Naive thymus-derived CD4-positive, alpha-beta T cell (primary cell): ENCODE results near the gene RUNDC3A. TPM values are rescaled to one million over a fixed set of nuclear protein-coding genes. Genes with fewer than 3 reads are reported as not detected.

ENCODE experiments used
- ATAC-seq: fragments of 150-1000 bp; cut with Tn5 transposase; 2 replicates; pipeline ENCODE4 v1.10.0; 2021; ENCODE audit warnings: mild to moderate bottlenecking, moderate library complexity
- CTCF ChIA-PET: fragments of 350-600 bp; sonication (Branson Sonifier 250); formaldehyde crosslinking; loops from one replicate; lab custom pipeline; 2021; ENCODE audit warnings: antibody characterized with exemption; lab: Charles Lee
- POLR2A ChIA-PET: fragments of 350-600 bp; sonication (Branson Sonifier 250); formaldehyde crosslinking; loops from one replicate; lab custom pipeline; 2021; ENCODE audit warnings: antibody characterized with exemption, inconsistent platforms; lab: Charles Lee
- DNase-seq, 9 donors: peaks; one replicate each; pipeline versions ENCODE4 v3.0.0 to v3.0.0-alpha.2; 2020 to 2022; ENCODE audit warnings: mixed read lengths in 1 of 9
- H3K27ac ChIP-seq: one replicate; pipeline ENCODE4 v1.7.0; 2013; ENCODE audit warnings: mild to moderate bottlenecking, low read depth, low read length, moderate library complexity
- H3K27me3 ChIP-seq, 2 donors: one replicate each; pipeline ENCODE4 v1.7.0; 2013; ENCODE audit warnings: low read length in 2 of 2, mild to moderate bottlenecking in 2 of 2, moderate library complexity in 2 of 2; ENCODE audit not compliant: control insufficient read depth in 2 of 2, insufficient read depth in 2 of 2
- H3K36me3 ChIP-seq, 3 experiments: 1 replicate in 2 of 3; 2 replicates in 1 of 3; pipeline ENCODE4 v1.7.0; 2013; ENCODE audit warnings: low read length in 3 of 3, mild to moderate bottlenecking in 3 of 3, moderate library complexity in 1 of 3; ENCODE audit not compliant: insufficient read depth in 3 of 3, control insufficient read depth in 2 of 3
- H3K4me1 ChIP-seq, 2 donors: one replicate each; pipeline ENCODE4 v1.7.0; 2013; ENCODE audit warnings: low read length in 2 of 2, mild to moderate bottlenecking in 2 of 2, moderate library complexity in 1 of 2; ENCODE audit not compliant: control insufficient read depth in 2 of 2, insufficient read depth in 2 of 2
- H3K4me3 ChIP-seq: 2 replicates; pipeline ENCODE4 v1.7.0; 2013; ENCODE audit warnings: mild to moderate bottlenecking, low read length
- H3K9me3 ChIP-seq, 3 experiments: 1 replicate in 2 of 3; 2 replicates in 1 of 3; pipeline ENCODE4 v1.7.0; 2013; ENCODE audit warnings: low read length in 3 of 3; ENCODE audit not compliant: control insufficient read depth in 2 of 3
- H3K27ac Mint-ChIP-seq, 9 donors: one replicate each; pipeline ENCODE4 v1.8.0; 2020 to 2022; ENCODE audit warnings: mixed read lengths in 9 of 9, mild to moderate bottlenecking in 8 of 9, moderate library complexity in 5 of 9, inconsistent platforms in 2 of 9
- H3K27me3 Mint-ChIP-seq, 5 donors: one replicate each; pipeline ENCODE4 v1.8.0; 2021 to 2022; ENCODE audit warnings: mixed read lengths in 5 of 5, mild to moderate bottlenecking in 1 of 5
- H3K36me3 Mint-ChIP-seq, 5 donors: one replicate each; pipeline ENCODE4 v1.8.0; 2020 to 2022; ENCODE audit warnings: mixed read lengths in 5 of 5, mild to moderate bottlenecking in 3 of 5, inconsistent platforms in 1 of 5
- H3K4me1 Mint-ChIP-seq, 7 donors: one replicate each; pipeline ENCODE4 v1.8.0; 2020 to 2022; ENCODE audit warnings: mixed read lengths in 7 of 7, mild to moderate bottlenecking in 3 of 7, inconsistent platforms in 1 of 7
- H3K4me3 Mint-ChIP-seq, 10 donors: one replicate each; pipeline ENCODE4 v1.8.0; 2020 to 2022; ENCODE audit warnings: mild to moderate bottlenecking in 10 of 10, mixed read lengths in 10 of 10, moderate library complexity in 6 of 10, inconsistent platforms in 2 of 10
- H3K9me3 Mint-ChIP-seq, 11 donors: one replicate each; pipeline ENCODE4 v1.8.0; 2020 to 2022; ENCODE audit warnings: mixed read lengths in 11 of 11, mild to moderate bottlenecking in 4 of 11, inconsistent platforms in 1 of 11, moderate library complexity in 1 of 11
- intact Hi-C, 2 donors: fragments of 100-400 bp; cut with micrococcal nuclease; formaldehyde crosslinking; loops; one replicate each; pipeline ENCODE4 v1.15.1; 2023
- polyA plus RNA-seq, 2 donors: library from polyadenylated mRNA; unstranded; fragments of 300-500 nt; fragmentation: Illumina TruSeq; gene quantifications; one replicate each; pipeline ENCODE4 v1.2.3, GENCODE V29; 2021
- total RNA-seq, 6 experiments: library from RNA in 5 of 6; stranded (reverse) in 5 of 6; gene quantifications; 1 replicate in 5 of 6; 2 replicates in 1 of 6; pipeline ENCODE4 v1.2.3 and lab custom pipeline; 2021 to 2026

The RUNDC3A gene
- total and polyA plus RNA-seq, 7 experiments from 2014 or later: 0.08 to 0.22 TPM; not detected in 5

DNA sequence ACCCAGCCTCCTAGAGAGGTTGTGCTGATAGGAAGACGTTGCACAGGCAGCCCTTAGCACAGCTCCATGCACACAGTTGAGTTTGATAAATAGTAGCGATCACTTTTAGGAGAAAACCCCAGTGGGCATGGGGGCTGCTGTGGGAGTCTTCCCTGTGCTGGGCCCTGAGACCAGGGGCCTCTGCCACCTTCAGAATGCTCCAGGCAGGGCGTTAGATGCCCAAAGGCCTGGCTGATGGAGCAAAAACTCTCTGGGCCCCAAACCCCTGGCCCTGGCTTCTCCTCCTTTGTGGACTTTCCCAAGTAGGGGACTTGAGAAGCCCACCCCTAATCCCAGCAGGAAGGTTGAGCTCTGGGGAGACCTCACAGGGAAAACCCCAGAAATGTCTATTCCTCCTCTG is 26.1 kb upstream of the RUNDC3A start:
- Mint-ChIP-seq H3K27me3 (peaks cover 0 to 12% (median 0%) of the 10 kb centered on the region in 5 donors), H3K36me3 (no peaks in the 10 kb centered on the region), H3K4me1 (peaks cover 0 to 15% (median 0%) of the 10 kb centered on the region in 7 donors), H3K4me3 (no peak overlapping the region), H3K27ac (no peak overlapping the region), H3K9me3 (no peaks in the 10 kb centered on the region)
- intact Hi-C loops: no loop called here
- ChIA-PET POLR2A (no interaction called here), CTCF (interaction anchor here (0.6 to 0.7 kb wide), 2 partner anchors 71 to 176 kb away, joined by 3 read pairs; no protein-coding TSS in a partner anchor)
- H3K27me3 ChIP-seq: no peaks in the 10 kb centered on the region
- no peaks in the 10 kb centered on the region for H3K9me3 ChIP-seq
- DNase-seq: no peak
- no peak overlapping the region for H3K4me3 ChIP-seq
- H3K4me1 ChIP-seq: no peaks in the 10 kb centered on the region
- no peaks in the 10 kb centered on the region for H3K36me3 ChIP-seq
- no peak overlapping the region for H3K27ac ChIP-seq
- no peak for ATAC-seq

DNA sequence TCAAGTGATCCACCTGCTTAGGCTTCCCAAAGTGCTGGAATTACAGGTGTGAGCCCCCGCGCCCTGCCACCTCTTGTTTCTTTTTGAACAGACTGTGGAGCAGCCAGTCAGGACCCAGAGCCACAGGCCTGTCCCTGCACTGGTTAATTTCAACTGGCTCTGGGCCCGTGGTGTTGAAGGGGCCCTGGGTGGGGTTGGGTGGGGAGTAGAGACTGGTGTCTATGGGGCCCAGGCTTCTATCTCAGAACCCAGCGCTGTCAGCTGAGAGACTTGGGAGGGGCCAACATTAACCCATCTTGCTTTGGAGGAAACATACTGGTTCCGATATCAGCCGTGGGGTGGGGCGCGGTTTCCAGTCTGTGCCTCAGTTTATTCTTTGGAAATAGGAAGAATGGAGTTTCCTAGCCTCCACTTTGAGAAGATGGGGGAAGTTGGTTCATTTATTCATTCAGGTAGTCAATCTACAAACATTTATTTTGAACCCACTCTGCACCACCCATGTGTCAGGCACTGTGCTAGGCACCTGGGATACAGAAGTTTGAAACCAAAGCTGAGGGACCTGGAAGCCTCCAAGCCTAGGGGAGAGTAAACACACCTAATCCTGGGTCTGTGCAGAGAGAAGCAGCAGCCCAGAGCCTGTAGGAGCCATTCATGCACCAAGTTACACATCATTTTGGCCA is 24.9 kb upstream of the RUNDC3A start:
- CTCF ChIA-PET: no interaction called here
- no peak for ATAC-seq

DNA sequence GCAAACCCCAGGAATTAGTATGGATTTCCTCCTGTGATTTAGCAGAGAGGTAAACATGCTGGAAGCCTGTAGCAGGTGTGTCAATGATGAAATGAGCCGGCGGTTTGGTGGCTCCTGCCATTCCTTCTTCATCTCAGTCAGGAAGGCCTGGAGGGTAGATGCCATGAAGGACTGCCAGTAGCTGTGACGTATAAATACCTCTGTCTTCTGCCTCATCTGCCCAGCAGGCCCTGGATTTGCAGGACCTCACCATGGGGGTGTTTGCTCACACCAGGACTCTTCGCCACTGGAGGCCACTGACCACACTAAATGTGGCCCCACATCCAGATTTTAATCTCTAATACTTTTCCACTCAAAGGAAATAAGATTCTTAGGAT is 24.4 kb upstream of the RUNDC3A start:
- H3K27me3 ChIP-seq: no peaks in the 10 kb centered on the region
- Mint-ChIP-seq H3K4me3 (no peak overlapping the region), H3K9me3 (no peaks in the 10 kb centered on the region), H3K4me1 (peaks cover 0 to 15% (median 0%) of the 10 kb centered on the region in 7 donors), H3K36me3 (peaks cover 0 to 3% (median 0%) of the 10 kb centered on the region in 5 donors), H3K27ac (no peak overlapping the region), H3K27me3 (peaks cover 0 to 14% (median 10%) of the 10 kb centered on the region in 5 donors)
- no peaks in the 10 kb centered on the region for H3K4me1 ChIP-seq
- ChIA-PET POLR2A (no interaction called here), CTCF (no interaction called here)
- DNase-seq: no peak
- intact Hi-C loops: no loop called here
- no peaks in the 10 kb centered on the region for H3K9me3 ChIP-seq
- no peak overlapping the region for H3K4me3 ChIP-seq
- H3K36me3 ChIP-seq: no peaks in the 10 kb centered on the region
- no peak for ATAC-seq
- H3K27ac ChIP-seq: no peak overlapping the region

More for the DNA sequence above, 24.9 kb upstream of the RUNDC3A start:
- Histone ChIP-seq H3K27ac (no peak overlapping the region), H3K27me3 (no peaks in the 10 kb centered on the region), H3K4me3 (no peak overlapping the region), H3K36me3 (no peaks in the 10 kb centered on the region), H3K9me3 (no peaks in the 10 kb centered on the region), H3K4me1 (no peaks in the 10 kb centered on the region)
- Mint-ChIP-seq H3K27ac (no peak overlapping the region), H3K36me3 (peaks cover 0 to 2% (median 0%) of the 10 kb centered on the region in 5 donors), H3K27me3 (peaks cover 0 to 11% (median 8%) of the 10 kb centered on the region in 5 donors), H3K4me1 (peaks cover 0 to 15% (median 0%) of the 10 kb centered on the region in 7 donors), H3K4me3 (no peak overlapping the region), H3K9me3 (no peaks in the 10 kb centered on the region)
- no peak for DNase-seq
- intact Hi-C loops: no loop called here
- POLR2A ChIA-PET: no interaction called here

DNA sequence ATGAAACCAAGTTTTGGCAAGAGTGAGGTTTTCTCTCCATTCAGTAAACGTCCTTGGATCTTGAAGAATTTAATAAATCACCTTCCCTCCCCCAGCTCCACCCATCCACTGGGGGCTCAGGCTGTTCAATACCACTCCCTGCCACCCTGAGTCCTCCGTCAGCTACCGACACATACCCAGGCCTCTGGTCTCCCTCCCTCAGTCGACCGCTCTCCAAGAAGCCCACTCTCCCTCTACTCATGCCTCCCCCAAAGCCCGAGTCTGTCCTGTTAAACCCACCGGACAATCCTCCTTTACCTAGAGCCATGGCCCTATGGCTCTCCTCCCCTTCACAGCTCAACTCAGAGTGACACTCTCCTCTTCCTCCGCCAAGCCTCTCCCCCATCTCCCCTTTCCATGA is 20.8 kb upstream of the RUNDC3A start:
- POLR2A ChIA-PET: no interaction called here

DNA sequence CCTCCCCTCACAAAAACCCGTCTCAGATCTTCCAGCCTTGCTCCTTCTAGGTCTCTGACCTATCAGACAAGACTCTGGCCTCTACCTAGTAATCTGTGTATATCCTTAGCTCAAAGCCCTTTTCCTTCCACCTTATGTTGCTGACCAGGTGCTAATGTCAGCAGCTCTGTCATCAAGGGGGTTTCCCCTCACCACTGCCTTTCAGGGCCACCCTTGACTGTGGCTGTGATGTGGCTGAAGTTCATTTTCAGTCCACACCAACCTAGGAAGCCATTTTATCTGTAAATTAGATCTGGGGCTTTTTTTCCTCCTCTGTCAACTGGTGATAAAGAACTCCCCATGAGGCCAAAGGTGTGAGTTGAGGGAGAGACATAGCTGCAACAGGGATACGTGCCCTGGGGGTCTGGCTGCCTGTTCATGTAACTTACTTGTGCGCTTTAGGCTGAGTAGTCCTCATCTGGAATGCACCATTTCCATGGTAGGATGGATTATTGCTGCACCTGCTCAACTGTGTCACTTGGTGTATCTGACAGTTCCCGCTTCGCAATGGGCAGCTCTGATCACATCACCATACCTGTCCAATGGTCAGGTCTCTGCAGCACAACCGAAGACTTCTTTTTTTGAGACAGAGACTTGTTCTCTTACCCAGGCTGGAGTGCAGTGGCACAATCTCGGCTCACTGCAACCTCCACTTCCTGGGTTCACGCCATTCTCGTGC is 14.7 kb upstream of the RUNDC3A start:
- H3K27ac ChIP-seq: no peak overlapping the region
- no peaks in the 10 kb centered on the region for H3K36me3 ChIP-seq
- H3K27me3 ChIP-seq: no peaks in the 10 kb centered on the region
- no peaks in the 10 kb centered on the region for H3K4me1 ChIP-seq
- intact Hi-C loops: no loop called here
- POLR2A ChIA-PET: no interaction called here
- H3K27ac Mint-ChIP-seq: no peak overlapping the region
- DNase-seq (no peak), ATAC-seq (no peak)
- H3K27me3 Mint-ChIP-seq: peaks cover 0 to 18% (median 0%) of the 10 kb centered on the region in 5 donors
- H3K36me3 Mint-ChIP-seq: no peaks in the 10 kb centered on the region
- no peaks in the 10 kb centered on the region for H3K9me3 Mint-ChIP-seq
- no peak overlapping the region for H3K4me3 ChIP-seq
- peaks cover 0 to 3% (median 0%) of the 10 kb centered on the region in 7 donors for H3K4me1 Mint-ChIP-seq
- CTCF ChIA-PET: interaction anchor here (1.2 kb wide), 1 partner anchor 31 kb away, joined by 6 read pairs; no protein-coding TSS in a partner anchor
- H3K9me3 ChIP-seq: no peaks in the 10 kb centered on the region
- H3K4me3 Mint-ChIP-seq: no peak overlapping the region

More for the DNA sequence above, 20.8 kb upstream of the RUNDC3A start:
- H3K27ac ChIP-seq: no peak overlapping the region
- H3K36me3 Mint-ChIP-seq: peaks cover 0 to 3% (median 0%) of the 10 kb centered on the region in 5 donors
- CTCF ChIA-PET: interaction anchor here (0.7 kb wide), 1 partner anchor 114 kb away, joined by 3 read pairs; no protein-coding TSS in a partner anchor
- H3K36me3 ChIP-seq: no peaks in the 10 kb centered on the region
- H3K27ac Mint-ChIP-seq: no peak overlapping the region
- peaks cover 0 to 20% (median 10%) of the 10 kb centered on the region in 5 donors for H3K27me3 Mint-ChIP-seq
- no peaks in the 10 kb centered on the region for H3K27me3 ChIP-seq
- no peak for DNase-seq
- no peak overlapping the region for H3K4me3 ChIP-seq
- H3K4me3 Mint-ChIP-seq: no peak overlapping the region
- H3K9me3 Mint-ChIP-seq: no peaks in the 10 kb centered on the region
- intact Hi-C loops: no loop called here
- H3K9me3 ChIP-seq: no peaks in the 10 kb centered on the region
- no peaks in the 10 kb centered on the region for H3K4me1 ChIP-seq
- H3K4me1 Mint-ChIP-seq: no peaks in the 10 kb centered on the region
- no peak for ATAC-seq

DNA sequence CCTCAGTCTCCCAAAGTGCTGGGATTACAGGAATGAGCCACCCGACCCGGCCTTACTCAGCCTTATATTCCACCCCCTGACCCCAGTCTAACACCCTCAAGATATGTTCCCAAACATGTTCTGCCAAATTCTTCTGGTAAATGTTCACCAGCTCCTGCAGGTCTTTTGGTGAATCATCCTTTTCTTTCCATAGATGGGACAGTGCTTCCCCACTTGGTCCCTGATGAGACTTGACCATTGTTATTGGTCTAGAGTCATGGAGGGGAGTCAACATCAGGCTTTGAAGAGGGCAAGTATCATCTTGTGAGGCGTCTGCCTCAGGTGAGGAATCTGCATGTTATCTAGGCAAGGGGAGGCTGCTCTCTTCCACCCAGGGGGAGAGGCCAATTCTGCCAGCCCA is 10.4 kb upstream of the RUNDC3A start:
- Mint-ChIP-seq H3K9me3 (no peaks in the 10 kb centered on the region), H3K4me1 (peaks cover 0 to 3% (median 0%) of the 10 kb centered on the region in 7 donors), H3K4me3 (no peak overlapping the region), H3K27me3 (peaks cover 0 to 15% (median 6%) of the 10 kb centered on the region in 5 donors), H3K27ac (peak overlapping the region in 2 of 9 donors; percentile 25 to 59), H3K36me3 (no peaks in the 10 kb centered on the region)
- POLR2A ChIA-PET: no interaction called here
- CTCF ChIA-PET: no interaction called here
- ATAC-seq (no peak), DNase-seq (no peak)
- Histone ChIP-seq H3K4me3 (no peak overlapping the region), H3K27me3 (no peaks in the 10 kb centered on the region), H3K9me3 (no peaks in the 10 kb centered on the region), H3K36me3 (no peaks in the 10 kb centered on the region), H3K27ac (no peak overlapping the region), H3K4me1 (no peaks in the 10 kb centered on the region)
- intact Hi-C loops: no loop called here
